Liver (tissue), 9 donors: Measurements from ENCODE around the gene ERC2. TPM values are rescaled to one million over a fixed set of nuclear protein-coding genes. Genes with fewer than 3 reads are reported as not detected.

ENCODE experiments used
- DNase-seq: peaks from one replicate; pipeline ENCODE4 v3.0.0-alpha.2; 2017; ENCODE audit warnings: low spot score
- H3K27ac ChIP-seq, 2 donors: one replicate each; pipeline ENCODE4 v1.7.0; 2013; ENCODE audit warnings: inconsistent platforms in 2 of 2, low read length in 2 of 2, control low read depth in 1 of 2, low read depth in 1 of 2, mild to moderate bottlenecking in 1 of 2
- H3K27me3 ChIP-seq, 4 donors: one replicate each; pipeline versions ENCODE4 v1.6.1 to v1.7.0; 2013; ENCODE audit warnings: low read length in 3 of 4, inconsistent platforms in 1 of 4, mild to moderate bottlenecking in 1 of 4, moderate library complexity in 1 of 4; ENCODE audit not compliant: control insufficient read depth in 4 of 4, insufficient read depth in 4 of 4
- H3K36me3 ChIP-seq, 4 donors: one replicate each; pipeline versions ENCODE4 v1.6.1 to v1.7.0; 2013; ENCODE audit warnings: low read length in 3 of 4, mild to moderate bottlenecking in 3 of 4, low read depth in 1 of 4, moderate library complexity in 1 of 4; ENCODE audit not compliant: control insufficient read depth in 4 of 4, insufficient read depth in 3 of 4
- H3K4me1 ChIP-seq, 4 donors: one replicate each; pipeline versions ENCODE4 v1.6.1 to v1.7.0; 2013; ENCODE audit warnings: low read length in 3 of 4, mild to moderate bottlenecking in 3 of 4, moderate library complexity in 1 of 4; ENCODE audit not compliant: control insufficient read depth in 4 of 4, insufficient read depth in 4 of 4
- H3K4me3 ChIP-seq, 3 donors: one replicate each; pipeline versions ENCODE4 v1.6.1 to v1.7.0; 2013; ENCODE audit warnings: low read length in 3 of 3, control low read depth in 1 of 3, low read depth in 1 of 3, mild to moderate bottlenecking in 1 of 3
- H3K9ac ChIP-seq, 2 donors: one replicate each; pipeline ENCODE4 v1.7.0; 2013; ENCODE audit warnings: low read length in 2 of 2, mild to moderate bottlenecking in 2 of 2, moderate library complexity in 2 of 2, control low read depth in 1 of 2, low read depth in 1 of 2
- H3K9me3 ChIP-seq, 4 donors: one replicate each; pipeline versions ENCODE4 v1.6.1 to v1.7.0; 2013; ENCODE audit warnings: low read length in 3 of 4; ENCODE audit not compliant: control insufficient read depth in 4 of 4
- EGR1 ChIP-seq, 2 donors: IDR thresholded peaks; 2 replicates each; pipeline ENCODE4 v1.6.1; 2016 to 2018; ENCODE audit warnings: antibody characterized with exemption in 2 of 2, low read depth in 2 of 2
- FOXA1 ChIP-seq: IDR thresholded peaks from 2 replicates; pipeline ENCODE4 v1.6.1; 2016; ENCODE audit warnings: antibody characterized with exemption
- FOXA2 ChIP-seq: IDR thresholded peaks from 2 replicates; pipeline ENCODE4 v1.6.1; 2016; ENCODE audit warnings: antibody characterized with exemption
- GABPA ChIP-seq, 2 donors: IDR thresholded peaks in 1 of 2; conservative IDR thresholded peaks in 1 of 2; 2 replicates each; pipeline ENCODE4 v1.6.1; 2016; ENCODE audit warnings: antibody characterized with exemption in 2 of 2, mild to moderate bottlenecking in 1 of 2, moderate library complexity in 1 of 2
- HNF4A ChIP-seq, 2 donors: conservative IDR thresholded peaks; 2 replicates each; pipeline ENCODE4 v1.6.1; 2016; ENCODE audit warnings: antibody characterized with exemption in 2 of 2, mild to moderate bottlenecking in 2 of 2
- HNF4G ChIP-seq: IDR thresholded peaks from 2 replicates; pipeline ENCODE4 v1.6.1; 2016; ENCODE audit warnings: antibody characterized with exemption
- JUND ChIP-seq, 2 donors: IDR thresholded peaks; 2 replicates each; pipeline ENCODE4 v1.6.1; 2016; ENCODE audit warnings: antibody characterized with exemption in 2 of 2
- NR2F2 ChIP-seq: IDR thresholded peaks from 2 replicates; pipeline ENCODE4 v1.6.1; 2016; ENCODE audit warnings: antibody characterized with exemption
- RAD21 ChIP-seq, 2 donors: IDR thresholded peaks; 2 replicates each; pipeline ENCODE4 v1.6.1; 2016; ENCODE audit warnings: antibody characterized with exemption in 2 of 2, mild to moderate bottlenecking in 2 of 2
- RXRA ChIP-seq, 2 donors: IDR thresholded peaks; 2 replicates each; pipeline ENCODE4 v1.6.1; 2017 to 2018; ENCODE audit warnings: antibody characterized with exemption in 2 of 2, mild to moderate bottlenecking in 1 of 2
- SP1 ChIP-seq: IDR thresholded peaks from 2 replicates; pipeline ENCODE4 v1.6.1; 2018; ENCODE audit warnings: antibody characterized with exemption, mild to moderate bottlenecking
- TAF1 ChIP-seq: conservative IDR thresholded peaks from 2 replicates; pipeline ENCODE4 v1.6.1; 2016; ENCODE audit warnings: antibody characterized with exemption, mild to moderate bottlenecking
- YY1 ChIP-seq: IDR thresholded peaks from 2 replicates; pipeline ENCODE4 v1.6.1; 2016; ENCODE audit warnings: antibody characterized with exemption, mild to moderate bottlenecking
- ZBTB33 ChIP-seq: IDR thresholded peaks from 2 replicates; pipeline ENCODE4 v1.6.1; 2016; ENCODE audit warnings: antibody characterized with exemption
- WGBS: extraction: QIAGEN DNeasy Blood & Tissue Kit; methylation state at CpG from one replicate; pipeline ENCODE4 v1.1.7; 2013; 5-methylcytosine and 5-hydroxymethylcytosine counted together
- polyA plus RNA-seq, 2 donors: library from polyadenylated mRNA; stranded (reverse) in 1 of 2; unstranded in 1 of 2; fragments of 200-250 nt in 1 of 2; fragments of >200 nt in 1 of 2; fragmentation: Nextera tagmentation in 1 of 2; extraction: Ambion mirVana in 1 of 2; gene quantifications; one replicate each; pipeline versions ENCODE4 v1.2.1 to v1.2.3, GENCODE V29; 2013 to 2015
- total RNA-seq, 2 donors: library from RNA; depleted of rRNA; stranded (reverse); fragments of >200 nt; gene quantifications; one replicate each; pipeline ENCODE4 v1.2.3, GENCODE V29; 2014
- TF ChIP-seq, protein P1 (sequence below): IDR thresholded peaks from 2 replicates; pipeline ENCODE4 v1.6.1; 2016; ENCODE audit warnings: antibody characterized with exemption
- TF ChIP-seq, protein P2 (sequence below): IDR thresholded peaks from 2 replicates; pipeline ENCODE4 v1.6.1; 2016; ENCODE audit warnings: antibody characterized with exemption
- TF ChIP-seq, protein P3 (sequence below): fragments of 150-350 bp; IDR thresholded peaks from 2 replicates; pipeline ENCODE4 v1.5.1; 2017; ENCODE audit warnings: improper control_type of control experiment, low read depth, low read length; ENCODE audit not compliant: missing input control
- donor health status: healthy.
- donor health status: healthy.
- donor health status: healthy.
- donor health status: healthy.
- donor health status: healthy.

The ERC2 gene
- total and polyA plus RNA-seq, 4 donors: 0.14 to 0.25 TPM; not detected in 2

GRCh38 chr3:56144805-56145204 lies 323.5 kb downstream of the ERC2 start:
- no peak for DNase-seq
- H3K4me3 ChIP-seq: no peak overlapping the region
- no peaks in the 10 kb centered on the region for H3K36me3 ChIP-seq
- H3K9me3 ChIP-seq: no peaks in the 10 kb centered on the region
- TF ChIP-seq RAD21 (IDR thresholded peaks at IDR 0.05): no peak
- no peak for TF ChIP-seq FOXA2
- no peak for TF ChIP-seq HNF4A (conservative IDR thresholded peaks at IDR 0.05)
- peaks cover 0 to 3% (median under 1%) of the 10 kb centered on the region in 4 donors for H3K27me3 ChIP-seq
- no peak overlapping the region for H3K27ac ChIP-seq
- H3K9ac ChIP-seq: no peak overlapping the region
- no peaks in the 10 kb centered on the region for H3K4me1 ChIP-seq
- 71% methylated on average over 4 of the region's 4 CpGs for WGBS

- Histone ChIP-seq H3K9me3 (no peaks in the 10 kb centered on the region), H3K9ac (no peak overlapping the region), H3K4me1 (no peaks in the 10 kb centered on the region), H3K36me3 (no peaks in the 10 kb centered on the region), H3K27me3 (peaks cover 0 to 2% (median 0%) of the 10 kb centered on the region in 4 donors), H3K4me3 (no peak overlapping the region), H3K27ac (no peak overlapping the region)
- TF ChIP-seq RXRA (IDR thresholded peaks at IDR 0.05) (no peak), EGR1 (IDR thresholded peaks at IDR 0.05; ENCODE audit: low read depth in 2 of 2) (no peak), SP1 (no peak), GABPA (IDR thresholded peaks at IDR 0.05 in 1 of 2, conservative IDR thresholded peaks at IDR 0.05 in 1 of 2) (no peak), FOXA1 (no peak), YY1 (no peak), RAD21 (IDR thresholded peaks at IDR 0.05) (no peak), FOXA2 (no peak), NR2F2 (no peak), ZBTB33 (no peak), HNF4A (conservative IDR thresholded peaks at IDR 0.05) (no peak), HNF4G (no peak), JUND (IDR thresholded peaks at IDR 0.05) (no peak), TAF1 (no peak)
- TF ChIP-seq, protein P1, sequence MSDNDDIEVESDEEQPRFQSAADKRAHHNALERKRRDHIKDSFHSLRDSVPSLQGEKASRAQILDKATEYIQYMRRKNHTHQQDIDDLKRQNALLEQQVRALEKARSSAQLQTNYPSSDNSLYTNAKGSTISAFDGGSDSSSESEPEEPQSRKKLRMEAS: no peak
- TF ChIP-seq, protein P2, sequence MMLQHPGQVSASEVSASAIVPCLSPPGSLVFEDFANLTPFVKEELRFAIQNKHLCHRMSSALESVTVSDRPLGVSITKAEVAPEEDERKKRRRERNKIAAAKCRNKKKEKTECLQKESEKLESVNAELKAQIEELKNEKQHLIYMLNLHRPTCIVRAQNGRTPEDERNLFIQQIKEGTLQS: no peak
- TF ChIP-seq, protein P3, sequence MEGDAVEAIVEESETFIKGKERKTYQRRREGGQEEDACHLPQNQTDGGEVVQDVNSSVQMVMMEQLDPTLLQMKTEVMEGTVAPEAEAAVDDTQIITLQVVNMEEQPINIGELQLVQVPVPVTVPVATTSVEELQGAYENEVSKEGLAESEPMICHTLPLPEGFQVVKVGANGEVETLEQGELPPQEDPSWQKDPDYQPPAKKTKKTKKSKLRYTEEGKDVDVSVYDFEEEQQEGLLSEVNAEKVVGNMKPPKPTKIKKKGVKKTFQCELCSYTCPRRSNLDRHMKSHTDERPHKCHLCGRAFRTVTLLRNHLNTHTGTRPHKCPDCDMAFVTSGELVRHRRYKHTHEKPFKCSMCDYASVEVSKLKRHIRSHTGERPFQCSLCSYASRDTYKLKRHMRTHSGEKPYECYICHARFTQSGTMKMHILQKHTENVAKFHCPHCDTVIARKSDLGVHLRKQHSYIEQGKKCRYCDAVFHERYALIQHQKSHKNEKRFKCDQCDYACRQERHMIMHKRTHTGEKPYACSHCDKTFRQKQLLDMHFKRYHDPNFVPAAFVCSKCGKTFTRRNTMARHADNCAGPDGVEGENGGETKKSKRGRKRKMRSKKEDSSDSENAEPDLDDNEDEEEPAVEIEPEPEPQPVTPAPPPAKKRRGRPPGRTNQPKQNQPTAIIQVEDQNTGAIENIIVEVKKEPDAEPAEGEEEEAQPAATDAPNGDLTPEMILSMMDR: no peak
- WGBS: 28% methylated on average over 1 of the region's 1 CpG
- no peak for DNase-seq
These were observed 330.9 kb downstream of the ERC2 start for GRCh38 chr3:56137415-56137814.
